DMS153 (cell line): ENCODE results near the gene ARF5.
A peak's percentile ranks its signal among the peaks of the same experiment; 100 is the strongest.
"Not testable (repeated sequence)": the region's sequence is repeated elsewhere in the genome, so short reads cannot be mapped to it uniquely, and the experiment has no call there.

Experiments used
- DNase-seq: peaks from one replicate; lab custom pipeline; 2025; lab: John Stamatoyannopoulos, UW

Gene ARF5

DNA sequence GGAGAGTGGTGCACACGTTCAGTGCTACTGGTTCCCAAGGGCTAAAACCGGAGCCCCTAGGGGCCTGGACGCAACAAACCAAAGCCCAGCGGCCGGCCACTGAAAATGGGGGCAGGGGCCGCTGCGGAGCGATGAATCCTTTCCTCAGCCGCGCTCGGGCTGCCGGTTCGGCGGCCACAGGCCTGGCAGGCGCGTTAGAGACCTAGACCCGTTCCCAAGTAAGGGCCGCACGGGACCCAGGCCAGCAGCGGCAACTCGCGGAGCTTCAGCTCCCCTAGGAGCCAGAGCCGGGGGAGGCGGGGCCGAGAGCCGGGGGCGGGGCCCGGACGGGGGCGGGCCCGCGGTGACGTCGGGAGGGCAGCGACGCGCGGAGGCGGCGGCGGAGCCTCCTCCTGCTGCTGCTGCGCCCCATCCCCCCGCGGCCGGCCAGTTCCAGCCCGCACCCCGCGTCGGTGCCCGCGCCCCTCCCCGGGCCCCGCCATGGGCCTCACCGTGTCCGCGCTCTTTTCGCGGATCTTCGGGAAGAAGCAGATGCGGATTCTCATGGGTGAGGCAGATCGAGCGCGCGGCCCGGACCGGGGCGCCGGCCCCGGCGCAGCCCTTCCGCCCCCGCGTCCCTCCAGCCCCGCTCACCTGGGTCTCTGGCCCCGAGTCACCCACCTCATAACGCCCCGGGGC, at the start of gene ARF5:
TSS of gene ARF5 (plus strand) at position 393 of the 678 bp plus-strand sequence. CDS start at position 481, 88 bp downstream.
- peak; percentile 74 for DNase-seq

GRCh38 chr7:127539116-127539515, 49.1 kb upstream of the ARF5 start:
- DNase-seq, result no peak

DNA sequence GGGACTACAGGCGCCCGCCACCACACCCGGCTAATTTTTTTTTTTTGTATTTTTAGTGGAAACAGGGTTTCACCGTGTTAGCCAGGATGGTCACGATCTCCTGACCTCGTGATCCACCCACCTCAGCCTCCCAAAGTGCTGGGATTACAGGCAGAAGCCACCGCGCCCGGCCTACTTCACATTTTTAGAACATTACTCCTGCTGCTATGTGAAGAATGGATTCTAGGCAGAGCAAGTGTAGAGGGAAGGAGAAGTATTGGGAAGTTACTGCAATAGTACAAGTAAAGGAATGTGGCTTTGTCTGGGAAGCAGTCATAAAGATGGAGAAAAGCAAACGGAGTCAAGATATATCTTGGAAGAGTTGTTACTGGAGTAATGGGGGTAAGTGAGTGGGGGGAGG, 47.8 kb upstream of the ARF5 start:
- not testable (repeated sequence) for DNase-seq

GRCh38 chr7:127541548-127541947, 46.7 kb upstream of the ARF5 start:
- no peak for DNase-seq

DNA sequence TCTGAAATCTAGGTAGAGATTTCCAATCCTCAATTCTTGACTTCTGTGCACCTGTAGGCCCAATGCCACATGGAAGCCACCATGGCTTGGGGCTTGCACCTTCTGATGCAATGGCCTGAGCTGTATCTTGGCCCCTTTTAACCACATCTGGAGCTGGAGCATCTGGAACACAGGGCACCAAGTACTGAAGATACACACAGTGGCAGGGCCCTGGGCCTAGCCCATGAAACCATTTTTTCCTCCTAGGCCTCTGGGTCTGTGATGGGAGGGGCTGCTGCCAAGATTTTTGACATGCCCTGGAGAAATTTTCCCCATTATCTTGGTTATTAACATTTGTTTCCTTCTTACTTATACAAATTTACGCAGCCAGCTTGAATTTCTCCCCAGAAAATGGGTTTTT, 41.9 kb upstream of the ARF5 start:
- DNase-seq, result no peak

GRCh38 chr7:127550247-127550646, 38.0 kb upstream of the ARF5 start:
- no peak for DNase-seq

DNA sequence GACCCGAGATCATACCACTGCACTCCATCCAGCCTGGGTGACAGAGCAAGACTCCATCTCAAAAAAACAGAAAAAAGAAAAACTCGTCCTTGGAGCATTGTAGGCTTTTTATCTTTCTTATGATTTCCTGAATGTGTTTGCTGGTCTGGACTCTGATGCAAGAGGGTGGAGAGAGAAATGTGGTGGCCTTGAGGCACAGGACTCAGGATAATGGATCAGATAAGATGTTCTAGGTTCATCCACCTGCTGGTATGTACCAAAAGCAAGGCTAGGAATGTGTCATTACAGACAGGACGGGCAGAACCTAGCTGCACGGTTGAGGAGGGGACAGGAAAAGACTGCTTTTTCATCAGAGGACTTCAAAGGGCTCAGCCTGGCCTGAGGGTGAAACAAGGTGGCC, 36.3 kb upstream of the ARF5 start:
- no peak for DNase-seq

DNA sequence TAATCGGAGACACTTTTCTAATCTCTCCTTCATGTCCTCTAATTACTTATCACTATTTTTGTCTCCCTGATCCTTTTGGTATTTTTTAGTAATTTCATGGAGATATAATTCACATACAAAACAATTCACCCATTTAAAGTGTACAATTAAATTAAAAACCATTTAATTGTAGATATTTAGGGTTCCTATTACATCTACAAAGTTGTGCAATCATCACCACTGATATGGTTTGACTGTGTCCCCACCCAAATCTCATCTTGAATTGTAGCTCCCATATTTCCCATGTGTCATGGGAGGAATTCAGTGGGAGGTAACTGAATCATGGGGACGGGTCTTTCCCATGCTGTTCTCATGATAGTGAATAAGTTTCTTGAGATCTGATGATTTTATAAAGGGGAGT, 31.8 kb upstream of the ARF5 start:
- no peak for DNase-seq

DNA sequence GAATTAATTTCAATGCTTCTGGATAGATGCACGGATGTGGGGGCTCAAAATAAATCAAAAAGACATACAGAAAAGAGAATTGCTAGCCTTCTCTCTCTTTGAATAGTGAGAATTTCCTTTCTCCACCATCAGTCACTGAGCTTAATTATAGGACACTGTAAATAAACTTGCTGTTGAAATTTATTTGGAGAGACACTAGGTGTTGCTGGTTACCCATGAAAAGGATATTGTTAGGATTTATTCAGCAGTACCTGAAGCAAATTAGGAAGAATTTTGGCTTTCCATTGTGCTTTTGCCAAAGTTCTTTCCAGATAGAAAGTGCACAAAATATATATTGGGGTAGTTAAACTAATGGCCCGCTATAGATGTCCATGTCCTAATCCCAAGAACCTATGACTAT, 30.4 kb upstream of the ARF5 start:
- DNase-seq, result no peak

- DNase-seq, result no peak
Measured at GRCh38 chr7:127566242-127566641, 22.0 kb upstream of the ARF5 start.

DNA sequence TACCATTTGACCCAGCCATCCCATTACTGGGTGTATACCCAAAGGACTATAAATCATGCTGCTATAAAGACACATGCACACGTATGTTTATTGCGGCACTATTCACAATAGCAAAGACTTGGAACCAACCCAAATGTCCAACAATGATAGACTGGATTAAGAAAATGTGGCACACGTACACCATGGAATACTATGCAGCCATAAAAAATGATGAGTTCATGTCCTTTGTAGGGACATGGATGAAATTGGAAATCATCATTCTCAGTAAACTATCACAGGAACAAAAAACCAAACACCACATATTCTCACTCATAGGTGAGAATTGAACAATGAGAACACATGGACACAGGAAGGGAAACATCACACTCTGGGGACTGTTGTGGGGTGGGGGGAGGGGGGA, 20.2 kb upstream of the ARF5 start:
- not testable (repeated sequence) for DNase-seq

DNA sequence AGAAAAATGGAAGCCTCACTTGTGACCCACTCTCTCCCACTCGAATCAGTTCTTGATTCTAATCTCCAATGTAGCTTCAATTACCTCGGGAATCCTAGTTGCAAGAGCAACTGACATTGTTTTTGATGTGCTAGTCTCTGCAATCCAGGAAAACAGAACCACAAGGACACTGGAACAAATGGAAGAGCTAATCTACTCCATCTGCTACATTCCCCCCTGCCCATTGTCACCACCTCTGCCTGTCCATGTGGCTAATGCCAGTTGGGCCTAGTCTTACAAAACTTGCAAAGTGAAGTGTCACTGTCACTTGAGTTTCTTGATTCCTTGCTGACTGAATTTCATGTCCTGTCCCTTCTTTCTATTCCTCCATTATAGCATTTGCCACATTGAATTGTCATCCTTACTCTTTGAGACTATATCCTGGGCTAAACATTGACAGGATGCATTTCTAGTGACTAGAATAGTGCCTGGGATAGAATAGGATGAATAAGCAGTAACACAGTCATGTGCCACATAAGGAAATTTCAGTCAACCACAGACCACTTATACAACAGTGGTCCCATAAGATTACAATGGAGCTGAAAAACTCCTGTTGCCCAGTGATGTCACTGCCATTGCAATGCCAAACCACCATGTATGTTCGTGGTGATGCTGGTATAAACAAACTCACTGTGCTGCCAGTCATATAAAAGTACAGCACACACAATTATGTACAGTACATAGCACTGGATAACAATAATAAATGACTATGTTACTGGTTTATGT, 16.3 kb upstream of the ARF5 start:
- no peak for DNase-seq

DNA sequence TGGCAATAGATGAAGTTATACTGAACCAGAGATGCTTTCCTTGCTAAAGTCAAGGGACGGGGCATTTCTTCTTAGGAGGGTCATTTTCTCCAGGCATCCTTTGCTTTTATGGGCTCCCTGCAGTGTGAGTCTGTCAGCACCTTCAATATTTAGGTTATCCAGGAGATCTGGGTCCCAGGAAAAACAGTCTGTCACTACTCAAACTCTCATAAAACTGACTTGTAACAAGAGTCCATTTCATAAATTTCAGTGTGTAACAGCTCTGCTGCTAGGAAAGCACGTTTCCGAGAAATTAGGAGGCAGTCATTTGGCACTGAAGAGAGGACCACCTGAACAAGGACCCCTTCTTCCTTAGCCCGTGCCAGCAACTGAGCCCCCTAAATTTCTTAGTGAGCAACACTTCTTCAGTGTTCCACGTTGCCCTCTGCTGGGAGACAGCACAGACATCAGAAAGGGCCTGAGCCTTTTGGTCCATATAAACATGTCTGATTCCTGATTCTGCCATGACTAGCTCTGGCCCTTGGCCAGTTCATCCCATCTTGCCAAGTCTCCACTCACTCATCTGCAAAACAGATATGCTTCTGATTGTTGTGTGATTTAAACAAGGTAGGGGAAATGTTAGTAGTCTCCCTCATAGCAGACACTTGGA, 10.1 kb upstream of the ARF5 start:
- DNase-seq, result no peak

DNA sequence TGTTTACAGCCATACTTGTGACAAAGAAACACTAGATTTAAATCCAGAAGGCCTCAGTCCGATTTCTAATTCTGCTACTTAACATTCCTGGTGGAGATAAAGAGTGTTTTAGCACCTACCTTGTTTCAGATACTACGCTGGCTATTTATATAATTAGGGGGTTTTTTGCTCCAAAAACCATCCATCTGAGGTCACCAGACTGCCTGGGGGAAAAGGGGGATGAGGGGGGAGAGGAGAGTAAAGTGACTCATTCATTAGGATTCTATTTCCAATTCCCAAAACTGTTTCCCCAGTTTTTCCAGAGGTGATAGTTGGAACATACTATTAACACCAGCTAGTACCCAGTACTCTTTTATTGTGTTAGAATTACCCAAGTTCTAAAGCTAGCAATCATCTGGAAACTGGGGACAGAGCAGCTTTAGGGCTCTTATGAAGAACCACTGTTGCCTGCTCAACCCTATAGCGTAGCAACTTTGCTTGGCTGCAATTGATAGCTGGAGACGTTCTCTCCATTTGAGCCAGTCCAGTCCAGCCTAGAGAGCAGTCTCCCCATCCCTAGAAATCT, 9.4 kb upstream of the ARF5 start:
- DNase-seq, result no peak

GRCh38 chr7:127580612-127581011, 7.6 kb upstream of the ARF5 start:
- DNase-seq, result no peak

DNA sequence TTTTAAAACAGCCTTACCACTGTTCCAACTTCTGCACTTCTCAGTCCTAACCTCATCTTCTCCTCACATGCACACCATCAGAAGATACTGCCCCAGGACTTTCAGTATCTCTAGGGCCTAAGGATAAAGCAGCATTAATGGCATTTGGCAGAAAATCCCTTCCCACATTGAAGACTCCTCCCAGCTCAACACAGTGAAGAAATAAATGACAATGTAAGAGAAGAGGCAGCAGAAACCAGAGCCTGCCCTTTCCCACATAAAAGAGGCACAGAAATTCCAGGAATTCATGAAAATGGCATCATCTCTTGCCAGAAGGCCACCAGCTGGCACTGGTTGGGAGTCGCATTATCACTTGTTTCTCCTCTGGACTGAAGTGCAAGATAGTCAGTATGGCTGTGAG, 6.5 kb upstream of the ARF5 start:
- no peak for DNase-seq

DNA sequence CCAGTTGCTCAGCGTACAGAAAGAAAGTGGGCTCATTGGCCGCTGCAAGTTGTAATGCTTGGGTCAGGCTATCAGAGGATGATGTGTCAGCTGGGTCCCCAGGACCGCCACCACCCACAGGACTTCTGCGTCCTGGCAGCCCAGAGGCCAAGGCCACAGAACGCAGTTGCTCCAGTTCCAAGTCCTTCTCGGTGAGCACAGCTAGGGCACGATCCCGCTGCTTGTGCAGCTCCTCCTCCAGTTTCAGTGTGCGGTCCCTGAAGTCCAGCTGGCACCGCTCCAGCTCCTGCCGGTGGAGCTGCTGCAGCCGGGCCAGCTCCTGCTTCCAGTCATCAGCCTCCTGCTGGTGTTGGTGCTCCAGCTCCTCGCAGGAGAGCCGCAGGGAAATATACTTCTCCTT, 5.8 kb upstream of the ARF5 start:
- DNase-seq, result no peak

- no peak for DNase-seq
Measured at GRCh38 chr7:127584648-127585043, 3.6 kb upstream of the ARF5 start.

DNA sequence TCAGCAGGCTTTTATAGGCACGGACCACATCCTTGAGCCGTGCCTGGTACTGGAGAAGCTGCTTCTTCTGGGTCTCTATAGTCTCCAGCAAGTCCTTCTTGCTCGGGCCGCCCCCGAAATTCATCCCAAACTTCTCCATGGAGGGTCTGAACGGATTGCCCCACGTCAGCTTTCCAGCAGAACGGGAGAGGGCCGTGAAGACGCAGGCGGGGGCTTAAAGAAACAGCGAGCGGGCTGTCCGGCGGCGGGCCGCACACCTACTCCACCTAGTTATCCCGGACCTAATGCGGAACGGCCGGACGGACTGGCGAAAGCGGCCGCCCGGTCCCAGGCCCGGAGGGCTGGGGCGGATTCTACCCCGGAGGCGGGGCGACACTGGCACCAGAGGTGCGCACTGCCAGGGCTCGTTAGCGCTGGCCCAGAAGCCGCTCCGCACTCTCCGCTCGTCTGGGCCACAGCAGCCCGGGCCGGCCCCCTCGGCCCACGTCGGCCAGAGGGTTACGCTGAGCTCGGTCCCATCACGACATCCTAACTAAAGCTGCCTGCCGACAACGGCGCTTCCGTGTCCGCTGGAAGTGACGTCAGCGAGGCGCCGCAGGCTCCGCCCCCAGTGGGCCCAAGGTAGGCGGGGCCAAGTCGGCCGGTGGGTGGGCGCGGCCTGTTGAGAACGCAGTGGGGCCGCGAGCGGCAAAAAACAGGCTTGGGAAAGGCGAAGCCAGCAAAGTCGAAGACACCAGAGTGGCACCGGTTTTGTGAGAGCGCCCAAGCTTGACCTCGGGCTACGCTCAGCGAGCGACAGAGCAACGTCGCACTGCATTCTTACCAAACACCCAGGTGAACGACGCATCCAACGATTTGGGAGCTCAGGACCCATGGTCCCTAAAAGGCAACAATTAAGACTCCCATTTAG, 2.9 kb upstream of the ARF5 start, which contains the start of gene GCC1:
TSS of gene GCC1 (minus strand) at position 553 of the 910 bp plus-strand sequence. CDS start at position 139, 414 bp downstream.
- peak; percentile 55 for DNase-seq

GRCh38 chr7:127586346-127586745, 1.9 kb upstream of the ARF5 start:
- DNase-seq, result no peak

GRCh38 chr7:127587663-127588018, 570 bp upstream of the ARF5 start:
- DNase-seq, result no peak
